ENCODE data around the gene RNF217.

Gene RNF217

GRCh38 chr6:124991764-124992295 is 29.6 kb downstream of the RNF217 start:
- H3K27me3 Mint-ChIP-seq, result no peaks in the 10 kb centered on the region
- DNase-seq (no peak), ATAC-seq (no peak)
- no peaks in the 10 kb centered on the region for H3K4me1 Mint-ChIP-seq
- no peak overlapping the region for H3K27ac Mint-ChIP-seq
- H3K4me3 Mint-ChIP-seq, result no peak overlapping the region
- H3K36me3 Mint-ChIP-seq (ENCODE audit: low read depth), result no peaks in the 10 kb centered on the region
- no peaks in the 10 kb centered on the region for H3K9me3 Mint-ChIP-seq

GRCh38 chr6:124993327-124993726 is 31.1 kb downstream of the RNF217 start:
- H3K4me3 Mint-ChIP-seq, result no peak overlapping the region
- no peaks in the 10 kb centered on the region for H3K9me3 Mint-ChIP-seq
- no peak overlapping the region for H3K27ac Mint-ChIP-seq
- H3K36me3 Mint-ChIP-seq (ENCODE audit: low read depth), result no peaks in the 10 kb centered on the region
- no peaks in the 10 kb centered on the region for H3K4me1 Mint-ChIP-seq
- H3K27me3 Mint-ChIP-seq, result no peaks in the 10 kb centered on the region
- DNase-seq (no peak), ATAC-seq (no peak)

DNA sequence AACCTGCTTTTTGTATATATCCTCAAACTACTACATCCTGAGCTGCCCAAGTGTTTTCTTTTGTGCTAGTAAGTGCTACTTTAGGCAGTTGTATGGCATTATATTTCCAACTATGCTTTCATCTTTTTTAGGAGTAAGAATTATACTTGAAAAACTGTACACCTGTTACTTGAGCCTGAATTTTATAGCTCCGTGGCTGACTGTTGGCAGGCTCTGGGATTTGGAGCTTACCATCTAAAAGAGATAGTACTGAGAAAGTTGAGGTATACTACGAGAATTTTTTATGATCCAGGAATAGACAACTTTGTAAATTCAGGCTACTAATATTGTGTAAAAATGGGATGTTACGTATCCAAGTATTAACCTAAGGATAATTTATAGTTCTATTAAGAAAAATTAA is 32.4 kb downstream of the RNF217 start:
- ATAC-seq, result no peak
- no peaks in the 10 kb centered on the region for H3K36me3 Mint-ChIP-seq (ENCODE audit: low read depth)
- no peak for DNase-seq
- no peaks in the 10 kb centered on the region for H3K4me1 Mint-ChIP-seq
- H3K4me3 Mint-ChIP-seq, result no peak overlapping the region
- H3K27me3 Mint-ChIP-seq, result no peaks in the 10 kb centered on the region
- H3K27ac Mint-ChIP-seq, result no peak overlapping the region
- no peaks in the 10 kb centered on the region for H3K9me3 Mint-ChIP-seq

- no peaks in the 10 kb centered on the region for H3K4me1 Mint-ChIP-seq
- H3K9me3 Mint-ChIP-seq, result no peaks in the 10 kb centered on the region
- no peak for DNase-seq
- H3K36me3 Mint-ChIP-seq (ENCODE audit: low read depth), result no peaks in the 10 kb centered on the region
- no peak overlapping the region for H3K4me3 Mint-ChIP-seq
- no peaks in the 10 kb centered on the region for H3K27me3 Mint-ChIP-seq
- H3K27ac Mint-ChIP-seq, result no peak overlapping the region
- ATAC-seq, result no peak
Observed at GRCh38 chr6:124995131-124995530, 32.9 kb downstream of the RNF217 start.

DNA sequence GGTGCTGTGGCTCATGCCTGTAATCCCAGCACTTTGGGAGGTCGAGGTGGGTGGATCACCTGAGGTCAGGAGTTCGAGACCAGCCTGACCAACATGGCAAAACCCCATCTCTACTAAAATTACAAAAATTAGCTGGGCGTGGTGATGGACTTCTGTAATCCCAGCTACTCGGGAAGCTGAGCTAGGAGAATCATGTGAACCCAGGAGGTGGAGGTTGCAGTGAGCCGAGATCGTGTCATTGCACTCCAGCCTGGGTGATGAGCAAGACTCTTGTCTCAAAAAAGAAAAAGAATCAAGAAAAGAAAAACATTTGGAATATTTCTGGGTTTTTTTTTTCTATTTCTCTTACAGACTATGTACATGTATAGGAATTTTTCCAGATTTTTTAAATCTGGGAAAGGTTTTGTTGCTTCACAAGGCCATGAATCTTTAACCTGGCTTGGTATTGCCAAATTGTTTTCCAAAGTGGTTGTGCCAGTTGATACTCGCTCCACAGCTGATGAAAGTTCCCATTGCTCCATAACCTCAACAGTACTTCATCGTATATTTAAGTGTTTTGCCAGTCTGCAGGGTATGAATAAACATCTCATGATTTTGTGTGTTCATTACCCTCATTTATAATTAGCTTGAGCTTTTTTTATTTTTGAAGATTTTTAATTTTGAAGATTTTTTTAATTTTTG is 33.5 kb downstream of the RNF217 start:
- Mint-ChIP-seq H3K4me1 (no peaks in the 10 kb centered on the region), H3K27ac (no peak overlapping the region)

GRCh38 chr6:124996411-124996810 is 34.2 kb downstream of the RNF217 start:
- no peak overlapping the region for H3K27ac Mint-ChIP-seq
- H3K36me3 Mint-ChIP-seq (ENCODE audit: low read depth), result no peaks in the 10 kb centered on the region
- no peaks in the 10 kb centered on the region for H3K4me1 Mint-ChIP-seq
- no peak overlapping the region for H3K4me3 Mint-ChIP-seq
- no peaks in the 10 kb centered on the region for H3K27me3 Mint-ChIP-seq
- ATAC-seq (no peak), DNase-seq (no peak)
- no peaks in the 10 kb centered on the region for H3K9me3 Mint-ChIP-seq

More for the DNA sequence above, 33.5 kb downstream of the RNF217 start:
- Mint-ChIP-seq H3K36me3 (ENCODE audit: low read depth) (no peaks in the 10 kb centered on the region), H3K27me3 (no peaks in the 10 kb centered on the region), H3K9me3 (no peaks in the 10 kb centered on the region), H3K4me3 (no peak overlapping the region)
- ATAC-seq, result no peak
- DNase-seq, result no peak

DNA sequence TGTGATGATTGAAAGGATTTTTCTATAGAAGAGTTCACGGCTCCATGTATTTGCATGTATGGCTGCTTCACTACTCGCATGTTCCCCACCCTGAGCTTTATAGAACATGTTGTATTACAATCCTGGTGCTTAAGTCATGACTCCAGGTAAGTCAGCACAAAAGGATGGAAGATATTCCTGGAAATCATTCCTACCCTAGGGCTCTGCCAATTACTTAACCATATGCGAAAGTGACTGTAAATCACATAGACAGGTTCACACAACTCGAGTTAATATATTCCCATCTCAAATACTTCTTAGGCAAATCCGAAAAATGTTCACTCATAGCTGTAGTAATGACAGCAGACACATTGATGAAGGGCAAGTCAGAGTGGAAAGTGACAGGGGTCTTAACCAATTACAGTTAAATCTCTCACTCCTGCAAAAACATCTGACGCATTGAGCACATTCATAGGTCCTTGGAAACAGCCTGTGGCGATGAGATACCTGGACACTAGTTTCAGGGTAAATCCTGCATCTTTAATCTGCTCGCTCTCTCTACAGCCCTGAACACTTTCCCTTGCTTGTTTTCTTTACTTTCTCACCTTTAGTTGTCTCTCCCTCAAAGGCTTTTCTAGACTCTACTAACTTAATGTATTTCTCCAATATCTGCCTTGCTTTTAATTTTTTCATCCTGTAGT is 35.1 kb downstream of the RNF217 start:
- Mint-ChIP-seq H3K27ac (no peak overlapping the region), H3K27me3 (no peaks in the 10 kb centered on the region), H3K9me3 (no peaks in the 10 kb centered on the region), H3K36me3 (ENCODE audit: low read depth) (no peaks in the 10 kb centered on the region), H3K4me1 (no peaks in the 10 kb centered on the region), H3K4me3 (no peak overlapping the region)
- ATAC-seq, result no peak
- no peak for DNase-seq

DNA sequence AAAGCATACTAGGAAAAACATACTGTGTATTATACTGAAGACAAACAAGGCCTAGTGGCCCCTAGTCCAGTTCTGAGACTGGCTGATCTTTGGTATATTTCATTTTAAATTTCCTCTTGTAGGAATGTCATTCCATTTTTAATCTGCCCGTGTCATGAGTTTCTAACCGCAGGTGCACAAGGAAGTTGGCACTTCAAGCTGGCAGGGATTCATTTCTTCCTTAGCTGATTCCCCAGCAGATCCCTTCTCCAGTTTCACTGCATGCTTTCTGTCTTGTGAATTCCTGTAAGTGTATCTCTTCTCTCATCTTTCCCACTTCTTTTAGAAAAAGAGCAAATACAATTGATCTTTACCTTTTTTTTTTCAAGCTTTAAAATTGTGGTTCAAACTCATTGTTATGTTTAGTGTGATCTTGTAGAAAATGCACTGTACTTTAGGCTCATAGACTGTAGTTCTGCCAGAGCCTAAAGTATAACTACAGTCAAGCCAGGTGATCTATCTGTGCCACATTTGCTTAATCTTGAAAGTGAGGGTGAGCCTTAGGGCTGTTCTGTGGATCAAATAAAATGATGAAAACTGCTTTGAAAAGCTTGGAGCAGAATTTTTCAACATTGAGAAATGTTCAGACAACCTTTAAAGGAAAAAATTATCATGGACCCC is 37.0 kb downstream of the RNF217 start:
- DNase-seq, result no peak
- ATAC-seq, result no peak

DNA sequence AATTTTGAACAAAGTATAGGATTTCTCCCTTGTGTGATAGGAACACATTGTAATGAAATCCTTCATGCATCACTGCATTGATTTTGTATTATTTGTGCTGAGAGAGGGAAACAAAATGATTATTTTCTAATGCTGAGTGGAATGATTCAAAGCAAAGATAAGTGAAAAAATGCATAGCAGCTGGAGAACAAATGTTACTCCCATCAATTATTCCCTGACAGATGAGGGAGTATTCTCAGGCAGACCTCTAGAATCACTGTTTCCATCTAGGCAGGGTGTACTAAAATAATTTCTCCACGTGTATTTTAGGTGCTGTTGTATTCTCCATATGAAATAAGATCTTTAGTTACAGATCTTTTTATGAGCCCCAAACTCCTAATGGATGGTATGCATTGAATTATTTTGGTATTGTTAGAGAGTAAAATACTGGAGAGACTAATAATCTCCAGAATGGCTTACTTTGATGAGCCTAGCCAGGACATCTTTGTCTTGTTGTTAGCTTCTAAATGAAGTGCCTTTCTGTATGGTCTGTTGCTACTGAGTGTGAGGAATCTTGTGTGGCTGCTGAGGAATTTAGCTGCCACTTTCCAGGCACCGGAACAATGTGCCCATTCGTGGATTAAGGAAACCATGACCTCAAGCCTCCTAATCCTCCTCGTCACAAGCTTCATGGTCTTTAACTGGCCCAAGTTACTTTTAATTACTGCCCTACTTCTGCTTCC is 39.6 kb downstream of the RNF217 start:
- no peaks in the 10 kb centered on the region for H3K4me1 Mint-ChIP-seq
- no peak overlapping the region for H3K27ac Mint-ChIP-seq
- ATAC-seq (no peak), DNase-seq (no peak)
- H3K27me3 Mint-ChIP-seq, result no peaks in the 10 kb centered on the region
- H3K9me3 Mint-ChIP-seq, result no peaks in the 10 kb centered on the region
- H3K36me3 Mint-ChIP-seq (ENCODE audit: low read depth), result no peaks in the 10 kb centered on the region
- H3K4me3 Mint-ChIP-seq, result no peak overlapping the region

More for the DNA sequence above, 37.0 kb downstream of the RNF217 start:
- Mint-ChIP-seq H3K4me3 (no peak overlapping the region), H3K27ac (no peak overlapping the region), H3K4me1 (no peaks in the 10 kb centered on the region), H3K9me3 (no peaks in the 10 kb centered on the region), H3K36me3 (ENCODE audit: low read depth) (no peaks in the 10 kb centered on the region), H3K27me3 (no peaks in the 10 kb centered on the region)

DNA sequence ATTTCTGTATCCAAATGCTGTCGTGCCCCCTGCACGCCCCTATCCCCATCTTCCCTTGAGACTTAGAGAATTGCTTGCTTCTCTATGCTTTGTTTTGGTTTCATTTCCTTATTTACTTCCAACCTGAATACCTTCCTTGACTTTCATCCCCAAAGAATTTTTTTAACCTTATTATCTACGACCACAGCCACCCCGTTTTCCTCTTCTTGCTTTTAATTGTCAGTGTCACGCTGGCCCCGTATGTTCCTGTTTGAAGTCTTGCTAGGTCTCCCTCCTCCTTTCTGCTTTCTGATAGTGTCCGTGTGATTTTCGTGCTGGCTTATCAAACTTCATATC is 40.1 kb downstream of the RNF217 start:
- Mint-ChIP-seq H3K9me3 (peaks cover 2% of the 10 kb centered on the region), H3K36me3 (ENCODE audit: low read depth) (no peaks in the 10 kb centered on the region), H3K27me3 (no peaks in the 10 kb centered on the region), H3K4me3 (no peak overlapping the region), H3K4me1 (no peaks in the 10 kb centered on the region), H3K27ac (no peak overlapping the region)
- no peak for DNase-seq
- no peak for ATAC-seq

- Mint-ChIP-seq H3K4me3 (no peak overlapping the region), H3K27me3 (no peaks in the 10 kb centered on the region), H3K36me3 (ENCODE audit: low read depth) (no peaks in the 10 kb centered on the region), H3K9me3 (peaks cover 4% of the 10 kb centered on the region), H3K4me1 (no peaks in the 10 kb centered on the region), H3K27ac (no peak overlapping the region)
- DNase-seq (no peak), ATAC-seq (no peak)
Observed at GRCh38 chr6:125003070-125003469, 40.8 kb downstream of the RNF217 start.

- DNase-seq, result no peak
- Mint-ChIP-seq H3K27me3 (no peaks in the 10 kb centered on the region), H3K9me3 (peaks cover 4% of the 10 kb centered on the region), H3K27ac (no peak overlapping the region), H3K4me3 (no peak overlapping the region), H3K4me1 (no peaks in the 10 kb centered on the region), H3K36me3 (ENCODE audit: low read depth) (no peaks in the 10 kb centered on the region)
- no peak for ATAC-seq
Observed at GRCh38 chr6:125004198-125004597, 42.0 kb downstream of the RNF217 start.

- Mint-ChIP-seq H3K4me3 (no peak overlapping the region), H3K4me1 (no peaks in the 10 kb centered on the region), H3K9me3 (peaks cover 4% of the 10 kb centered on the region), H3K27me3 (no peaks in the 10 kb centered on the region), H3K27ac (no peak overlapping the region), H3K36me3 (ENCODE audit: low read depth) (no peaks in the 10 kb centered on the region)
- ATAC-seq (no peak), DNase-seq (no peak)
Observed at GRCh38 chr6:125004797-125005595, 42.8 kb downstream of the RNF217 start.

DNA sequence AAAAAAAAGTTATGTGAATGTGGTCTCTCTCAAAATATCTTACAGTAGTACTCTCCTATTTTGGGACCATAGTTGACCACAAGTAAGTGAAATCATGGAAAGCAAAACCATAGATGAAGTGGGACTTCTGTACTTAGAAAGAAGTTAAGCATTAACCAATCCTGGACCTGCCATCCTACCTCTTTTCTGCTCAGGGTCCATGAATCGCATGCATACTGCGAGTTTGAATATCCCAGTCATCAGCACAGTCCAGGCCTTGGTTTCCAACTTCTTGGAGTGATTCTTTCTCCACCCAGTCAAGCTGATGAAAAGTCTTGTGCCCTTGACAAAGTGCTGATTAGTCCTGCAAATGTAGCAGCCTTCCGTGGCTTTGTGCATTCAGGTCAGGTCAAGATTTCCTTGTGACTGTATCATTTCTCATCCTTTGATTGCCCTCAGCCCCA is 46.0 kb downstream of the RNF217 start:
- ATAC-seq, result no peak
- DNase-seq, result no peak
- no peak overlapping the region for H3K27ac Mint-ChIP-seq
- no peaks in the 10 kb centered on the region for H3K27me3 Mint-ChIP-seq
- peaks cover 4% of the 10 kb centered on the region for H3K9me3 Mint-ChIP-seq
- H3K4me1 Mint-ChIP-seq, result peaks cover under 1% of the 10 kb centered on the region
- H3K36me3 Mint-ChIP-seq (ENCODE audit: low read depth), result no peaks in the 10 kb centered on the region
- H3K4me3 Mint-ChIP-seq, result no peak overlapping the region

Data from activated naive CD8-positive, alpha-beta T cell treated with anti-CD3 and anti-CD28 coated beads, Interleukin-2, amount 50 U/mL, for 24 hours (primary cell).